ENCODE data around the gene ASB1. TPM values are rescaled to one million over a fixed set of nuclear protein-coding genes. Genes with fewer than 3 reads are reported as not detected.
A peak's percentile ranks its signal among the peaks of the same experiment; 100 is the strongest.

The ASB1 gene
- total and polyA plus RNA-seq, 2 of the 13 experiments (the other 11 are each of a cell fraction or from before 2014, with no cell fraction given), result 48.6 to 49.2 TPM

- TF ChIP-seq KMT2A (CRISPR knock-in tag; IDR thresholded peaks at IDR 0.05) (peak; percentile 67), NONO (IDR thresholded peaks at IDR 0.05) (no peak), NONO (CRISPR knock-in tag; conservative IDR thresholded peaks at IDR 0.05) (peak; percentile 31; the same call in 1 of the 2 replicates), ARID2 (CRISPR knock-in tag; IDR thresholded peaks at IDR 0.05; ENCODE audit: borderline replicate concordance) (peak; percentile 15; the same call in 1 of the 2 replicates), ATM (IDR thresholded peaks at IDR 0.05; ENCODE audit: borderline replicate concordance) (no peak), NR1H2 (CRISPR knock-in tag; IDR thresholded peaks at IDR 0.05; ENCODE audit: borderline replicate concordance, low read depth) (0 out of 2 replicates have a peak, but pooled peaks have one; percentile 48), FOXP4 (CRISPR knock-in tag; IDR thresholded peaks at IDR 0.05) (peak; percentile 71; the same call in 1 of the 2 replicates), PRMT3 (CRISPR knock-in tag; IDR thresholded peaks at IDR 0.05; ENCODE audit: borderline replicate concordance, low read depth) (0 out of 2 replicates have a peak, but pooled peaks have one; percentile 26), GTF2F1 (IDR thresholded peaks at IDR 0.05; ENCODE audit: low read length) (no peak), CREB1 (IDR thresholded peaks at IDR 0.05) (no peak), CREB1 (CRISPR knock-in tag; IDR thresholded peaks at IDR 0.05) (peak; percentile 56; the same call in 1 of the 2 replicates), NR2F1 (CRISPR knock-in tag; IDR thresholded peaks at IDR 0.05) (peak; percentile 39 to 45; a peak in 1 of 4 replicates), ZNF883 (CRISPR knock-in tag; IDR thresholded peaks at IDR 0.05; ENCODE audit: not compliant biosample characterization) (no peak), MEIS1 (CRISPR knock-in tag; IDR thresholded peaks at IDR 0.05; ENCODE audit: borderline replicate concordance) (no peak; the same call in 1 of the 2 replicates), ZBTB14 (CRISPR knock-in tag; IDR thresholded peaks at IDR 0.05) (no peak), BATF2 (CRISPR knock-in tag; IDR thresholded peaks at IDR 0.05) (0 out of 2 replicates have a peak, but pooled peaks have one; percentile 17), ZNF776 (CRISPR knock-in tag; IDR thresholded peaks at IDR 0.05) (no peak), MED1 (CRISPR knock-in tag; IDR thresholded peaks at IDR 0.05) (peak; percentile 64), ZNF543 (CRISPR knock-in tag; IDR thresholded peaks at IDR 0.05) (no peak), ZNF781 (CRISPR knock-in tag; IDR thresholded peaks at IDR 0.05; ENCODE audit: borderline replicate concordance, not compliant biosample characterization) (peak; percentile 45), ATF7 (IDR thresholded peaks at IDR 0.05) (no peak), ATF7 (CRISPR knock-in tag; IDR thresholded peaks at IDR 0.05) (no peak), TIGD3 (CRISPR knock-in tag; IDR thresholded peaks at IDR 0.05; ENCODE audit: borderline replicate concordance) (0 out of 2 replicates have a peak, but pooled peaks have one; percentile 44)
These were observed 22.9 kb upstream of the ASB1 start (continued) for GRCh38 chr2:238403632-238404405.

Data from HepG2 (cell line).